Measurements from ENCODE around the gene PLET1. TPM values are rescaled to one million over a fixed set of nuclear protein-coding genes. Genes with fewer than 3 reads are reported as not detected.

The PLET1 gene
- total and polyA plus RNA-seq, 9 of the 15 experiments (the other 6 are each of a cell fraction or from before 2014, with no cell fraction given) = not detected

DNA sequence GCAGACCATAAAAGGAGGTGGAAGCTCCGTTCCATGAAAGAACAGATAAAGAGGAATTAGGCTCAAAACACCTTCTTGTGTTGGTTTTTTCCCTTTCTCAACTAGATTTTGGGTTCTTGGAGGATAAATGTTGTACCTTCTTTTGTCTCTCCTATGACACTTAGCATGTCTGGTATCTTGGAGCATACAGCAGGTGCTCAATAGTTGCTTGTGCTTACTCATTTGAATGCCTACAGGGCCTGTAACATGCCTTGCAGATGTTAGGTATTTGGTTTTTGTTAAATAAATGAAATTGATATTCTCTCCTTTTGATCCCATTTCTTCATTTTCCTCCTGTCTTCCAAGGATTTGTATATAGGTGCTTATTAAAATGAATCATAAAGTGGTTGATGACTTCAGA, 16.4 kb upstream of the PLET1 start:
- Histone ChIP-seq H3K4me2 (ENCODE audit: insufficient read depth, low read length) (no peak overlapping the region), H3K36me3 (ENCODE audit: control insufficient read depth, insufficient read depth, low read length) (no peaks in the 10 kb centered on the region), H3K9me3 (replicated peaks; ENCODE audit: control insufficient read depth, insufficient read depth, low read depth, low read length) (no peaks in the 10 kb centered on the region), H3K27me3 (ENCODE audit: control insufficient read depth in 2 of 2, insufficient read depth in 2 of 2, low read length in 2 of 2) (no peaks in the 10 kb centered on the region), H3K79me2 (ENCODE audit: control insufficient read depth, insufficient read depth, low read length) (no peaks in the 10 kb centered on the region), H2AFZ (ENCODE audit: low read depth, low read length) (no peak overlapping the region), H3K9ac (ENCODE audit: insufficient read depth in 1 of 2, low read depth in 2 of 2, low read length in 2 of 2) (no peak overlapping the region), H3K9me1 (ENCODE audit: control insufficient read depth, insufficient read depth, low read length) (no peaks in the 10 kb centered on the region), H4K20me1 (replicated peaks; ENCODE audit: control insufficient read depth, insufficient read depth, low read length) (no peaks in the 10 kb centered on the region; the same call in 1 of the 2 replicates), H3K4me3 (no peak overlapping the region), H3K4me1 (replicated peaks in 1 of 2; ENCODE audit: control insufficient read depth in 2 of 2, insufficient read depth in 2 of 2, low read length in 2 of 2) (peaks cover 14 to 19% of the 10 kb centered on the region in 2 experiments), H3K27ac (ENCODE audit: extremely low read depth, low read depth, low read length) (no peak overlapping the region)
- FAIRE-seq = no peak
- WGBS (ENCODE audit: insufficient coverage, low coverage, missing lambda C conversion rate) = 17% methylated on average over 1 of the region's 1 CpG
- ChIA-PET POLR2A (no interaction called here), CTCF (ENCODE audit: low intra/inter-chr PET ratio) (interaction anchor here (1.6 kb wide), 1 partner anchor 57 kb away, joined by 4 read pairs; no protein-coding TSS in a partner anchor)
- intact Hi-C loops (cut with micrococcal nuclease) (no loop called here), in situ Hi-C loops (cut with MboI) (no loop called here)
- BruUV-seq (replicated peaks) = no TSS peak
- ATAC-seq = no peak
- TF ChIP-seq U2AF1 (optimal IDR thresholded peaks at IDR 0.05; ENCODE audit: low read depth, low read length) (no peak), ZKSCAN8 (CRISPR knock-in tag; IDR thresholded peaks at IDR 0.05) (peak; percentile 96), SRF (CRISPR knock-in tag; IDR thresholded peaks at IDR 0.05) (peak in 1 of 2 experiments; percentile 74; a peak in 1 of 4 replicates), NRF1 (conservative IDR thresholded peaks at IDR 0.05 in 1 of 2, IDR thresholded peaks at IDR 0.05 in 1 of 2) (0 out of 4 replicates have a peak, but pooled peaks of 1 of the 2 experiments have one; percentile 17)
- DNase-seq (ENCODE audit: extremely low read depth in 1 of 4, low spot score in 3 of 4) = no peak
